H9 (cell line): ENCODE results near the gene VPS51. TPM values are rescaled to one million over a fixed set of nuclear protein-coding genes. Genes with fewer than 3 reads are reported as not detected.
A peak's percentile ranks its signal among the peaks of the same experiment; 100 is the strongest.

Source experiments
- DNase-seq: peaks from one replicate; pipeline ENCODE4 v3.0.0-alpha.2; 2017
- H2AFZ ChIP-seq: one replicate; pipeline ENCODE4 v1.6.1; 2013; ENCODE audit warnings: mild to moderate bottlenecking, low read length, control low read depth, moderate library complexity
- H2AK5ac ChIP-seq: 2 replicates; pipeline ENCODE4 v1.6.1; 2013; ENCODE audit warnings: low read length, control low read depth, mixed read lengths; ENCODE audit not compliant: insufficient read length
- H2BK120ac ChIP-seq: one replicate; pipeline ENCODE4 v1.6.1; 2013; ENCODE audit warnings: low read depth, mild to moderate bottlenecking, low read length, control low read depth, inconsistent platforms; ENCODE audit not compliant: poor library complexity, severe bottlenecking
- H2BK12ac ChIP-seq: 2 replicates; pipeline ENCODE4 v1.6.1; 2013; ENCODE audit warnings: low read length, control low read depth, mixed read lengths, low read depth; ENCODE audit not compliant: insufficient read length
- H2BK15ac ChIP-seq: 2 replicates; pipeline ENCODE4 v1.6.1; 2013; ENCODE audit warnings: low read depth, low read length, control low read depth
- H2BK20ac ChIP-seq: one replicate; pipeline ENCODE4 v1.6.1; 2013; ENCODE audit warnings: low read depth, mild to moderate bottlenecking, low read length, control low read depth, inconsistent platforms; ENCODE audit not compliant: poor library complexity, severe bottlenecking
- H2BK5ac ChIP-seq: 2 replicates; pipeline ENCODE4 v1.6.1; 2013; ENCODE audit warnings: low read length, control low read depth, mixed read lengths; ENCODE audit not compliant: insufficient read length
- H3K14ac ChIP-seq: 2 replicates; pipeline ENCODE4 v1.6.1; 2013; ENCODE audit warnings: low read length, control low read depth; ENCODE audit not compliant: insufficient read depth
- H3K18ac ChIP-seq: 2 replicates; pipeline ENCODE4 v1.6.1; 2013; ENCODE audit warnings: low read depth, mild to moderate bottlenecking, mixed read lengths, low read length, control low read depth; ENCODE audit not compliant: insufficient read length
- H3K23ac ChIP-seq: 2 replicates; pipeline ENCODE4 v1.6.1; 2013; ENCODE audit warnings: low read length, control low read depth, mixed read lengths, low read depth; ENCODE audit not compliant: insufficient read length
- H3K23me2 ChIP-seq: 2 replicates; pipeline ENCODE4 v1.6.1; 2013; ENCODE audit warnings: low read depth, mild to moderate bottlenecking, mixed read lengths, low read length, control low read depth; ENCODE audit not compliant: insufficient read length, poor library complexity, severe bottlenecking
- H3K27ac ChIP-seq: 2 replicates; pipeline ENCODE4 v1.5.1; 2013; ENCODE audit warnings: low read length, control low read depth, mixed read lengths, low read depth; ENCODE audit not compliant: insufficient read length
- H3K27me3 ChIP-seq: 2 replicates; pipeline ENCODE4 v1.6.1; 2013; ENCODE audit warnings: low read length, control low read depth, inconsistent platforms; ENCODE audit not compliant: insufficient read depth
- H3K4ac ChIP-seq: 2 replicates; pipeline ENCODE4 v1.6.1; 2013; ENCODE audit warnings: low read depth, mild to moderate bottlenecking, control low read depth, inconsistent platforms, low read length, moderate library complexity
- H3K4me1 ChIP-seq: 2 replicates; pipeline ENCODE4 v1.6.1; 2013; ENCODE audit warnings: low read length, control low read depth, inconsistent platforms; ENCODE audit not compliant: insufficient read depth
- H3K4me2 ChIP-seq: 2 replicates; pipeline ENCODE4 v1.6.1; 2013; ENCODE audit warnings: low read length, control low read depth, mixed read lengths; ENCODE audit not compliant: insufficient read length, insufficient read depth
- H3K56ac ChIP-seq: 2 replicates; pipeline ENCODE4 v1.6.1; 2013; ENCODE audit warnings: low read depth, mild to moderate bottlenecking, mixed read lengths, low read length, control low read depth; ENCODE audit not compliant: insufficient read length
- H3K79me1 ChIP-seq: 2 replicates; pipeline ENCODE4 v1.6.1; 2013; ENCODE audit warnings: low read depth, mild to moderate bottlenecking, moderate library complexity, low read length, control low read depth, inconsistent platforms; ENCODE audit not compliant: insufficient read depth, poor library complexity, severe bottlenecking
- H3K79me2 ChIP-seq: 2 replicates; pipeline ENCODE4 v1.6.1; 2013; ENCODE audit warnings: low read length, control low read depth, inconsistent platforms; ENCODE audit not compliant: insufficient read depth
- H3K9ac ChIP-seq: 2 replicates; pipeline ENCODE4 v1.6.1; 2013; ENCODE audit warnings: low read length, control low read depth, mixed read lengths; ENCODE audit not compliant: insufficient read length; ENCODE audit errors: extremely low read depth
- H3K9me3 ChIP-seq: one replicate; pipeline ENCODE4 v1.6.1; 2013; ENCODE audit warnings: low read depth, low read length, inconsistent platforms; ENCODE audit not compliant: control insufficient read depth
- H3T11ph ChIP-seq: one replicate; pipeline ENCODE4 v1.6.1; 2013; ENCODE audit warnings: mild to moderate bottlenecking, low read length, control low read depth, inconsistent platforms
- H4K20me1 ChIP-seq: one replicate; pipeline ENCODE4 v1.6.1; 2013; ENCODE audit not compliant: control insufficient read depth, insufficient read length, insufficient read depth
- H4K5ac ChIP-seq: 2 replicates; pipeline ENCODE4 v1.6.1; 2013; ENCODE audit warnings: low read depth, mild to moderate bottlenecking, mixed read lengths, low read length, control low read depth; ENCODE audit not compliant: insufficient read length
- H4K8ac ChIP-seq: replicated peaks from 2 replicates; pipeline ENCODE4 v1.6.1; 2013; ENCODE audit warnings: low read length, control low read depth, mixed read lengths, low read depth; ENCODE audit not compliant: insufficient read length
- H4K91ac ChIP-seq: 2 replicates; pipeline ENCODE4 v1.6.1; 2013; ENCODE audit warnings: low read depth, mild to moderate bottlenecking, moderate library complexity, mixed read lengths, low read length, control low read depth; ENCODE audit not compliant: insufficient read length
- H3K27ac Mint-ChIP-seq, 3 experiments: 2 replicates in 2 of 3; 3 replicates in 1 of 3; pipeline ENCODE4 v1.8.0; 2020 to 2021; ENCODE audit warnings: mixed read lengths in 3 of 3, mild to moderate bottlenecking in 1 of 3, moderate library complexity in 1 of 3
- H3K27me3 Mint-ChIP-seq: 2 replicates; pipeline ENCODE4 v1.8.0; 2021; ENCODE audit warnings: low read depth, mild to moderate bottlenecking, moderate library complexity, mixed read lengths
- H3K36me3 Mint-ChIP-seq, 3 experiments: 2 replicates in 2 of 3; 3 replicates in 1 of 3; pipeline ENCODE4 v1.8.0; 2020 to 2021; ENCODE audit warnings: low read depth in 3 of 3, mixed read lengths in 3 of 3; ENCODE audit not compliant: insufficient read depth in 1 of 3
- H3K4me1 Mint-ChIP-seq, 2 experiments: 2 replicates each; pipeline ENCODE4 v1.8.0; 2020; ENCODE audit warnings: mixed read lengths in 2 of 2
- H3K4me3 Mint-ChIP-seq, 2 experiments: 2 replicates in 1 of 2; 3 replicates in 1 of 2; pipeline ENCODE4 v1.8.0; 2020 to 2021; ENCODE audit warnings: mild to moderate bottlenecking in 2 of 2, mixed read lengths in 2 of 2, moderate library complexity in 1 of 2
- H3K9me3 Mint-ChIP-seq, 2 experiments: 2 replicates in 1 of 2; 3 replicates in 1 of 2; pipeline ENCODE4 v1.8.0; 2020; ENCODE audit warnings: mild to moderate bottlenecking in 2 of 2, mixed read lengths in 2 of 2, moderate library complexity in 1 of 2
- CTCF ChIP-seq: fragments of 200-600 bp; sonication (generic); conservative IDR thresholded peaks from 3 replicates; pipeline ENCODE4 v1.8.0; 2021; ENCODE audit warnings: antibody characterized with exemption, mild to moderate bottlenecking
- WGBS: extraction: QIAGEN DNeasy Blood & Tissue Kit; methylation state at CpG from one replicate; pipeline ENCODE4 v1.1.7; 2013; ENCODE audit warnings: missing lambda C conversion rate, low lambda C conversion rate, mixed read lengths; ENCODE audit not compliant: insufficient read length; ENCODE audit errors: extremely low coverage; 5-methylcytosine and 5-hydroxymethylcytosine counted together
- long read RNA-seq: library from polyadenylated mRNA; unstranded; transcript quantifications from one replicate; pipeline ENCODE4 v2.0.0, GENCODE V29; 2020
- total RNA-seq: library from RNA; stranded (reverse); gene quantifications from 2 replicates; pipeline ENCODE4 v1.2.1, GENCODE V29; 2021

VPS51 gene
- 94.7 and 98.5 TPM in 2 replicates for total RNA-seq
- long read RNA-seq, transcript VPS51-201 (10 exons, 2,714 nt) = major isoform, 413 of 482 reads
- long read RNA-seq, partial matches to known transcripts = 27 of 482 reads
- long read RNA-seq, other reads (novel, unspliced or antisense) = 41 of 482 reads

- Histone ChIP-seq H4K5ac (peak within 1 kb of the TSS; percentile 97), H3K18ac (no peak within 1 kb of the TSS), H3K9ac (peak within 1 kb of the TSS; percentile 66), H2AK5ac (no peak within 1 kb of the TSS), H3K4me2 (peak within 1 kb of the TSS; percentile 55), H3K27ac (no peak within 1 kb of the TSS), H3K23me2 (no peaks in the 10 kb centered on the region), H3K27me3 (no peaks in the 10 kb centered on the region), H3K14ac (peak within 1 kb of the TSS; percentile 17; the same call in 1 of the 2 replicates), H2BK5ac (no peak within 1 kb of the TSS), H2AFZ (no peak within 1 kb of the TSS), H3K79me1 (peaks cover 4% of the 10 kb centered on the region), H3K56ac (no peak within 1 kb of the TSS), H2BK120ac (no peak within 1 kb of the TSS), H3T11ph (no peak within 1 kb of the TSS), H2BK15ac (no peak within 1 kb of the TSS), H3K79me2 (0 out of 2 replicates have a peak, but pooled peaks cover 3% of the 10 kb centered on the region), H3K9me3 (no peaks in the 10 kb centered on the region), H4K91ac (no peak within 1 kb of the TSS), H4K20me1 (no peaks in the 10 kb centered on the region), H4K8ac (peak within 1 kb of the TSS; percentile 74), H3K23ac (no peak within 1 kb of the TSS), H3K4ac (no peak within 1 kb of the TSS), H3K4me1 (no peaks in the 10 kb centered on the region), H2BK12ac (no peak within 1 kb of the TSS), H2BK20ac (no peak within 1 kb of the TSS)
- Mint-ChIP-seq H3K27ac (peak within 1 kb of the TSS; percentile 94 to 100 (median 99)), H3K9me3 (no peaks in the 10 kb centered on the region), H3K36me3 (peaks cover 4 to 10% (median 5%) of the 10 kb centered on the region in 3 experiments; a peak in 5 of 7 replicates), H3K4me3 (peak within 1 kb of the TSS; percentile 95 to 96), H3K4me1 (peaks cover 8 to 9% of the 10 kb centered on the region in 2 experiments), H3K27me3 (no peaks in the 10 kb centered on the region)
- TF ChIP-seq CTCF = no peak
- DNase-seq = peak; percentile 92
- no CpG with 5 or more reads among the region's 52 CpGs for WGBS
Measured at GRCh38 chr11:65095974-65096806, at the start of gene VPS51. Gene VPS51, plus strand, starts transcription at chr11:65096214. Its CDS starts 37 bp downstream, at chr11:65096251.
